Measurements from ENCODE around the gene MTMR2.

GRCh38 chr11:95888439-95888838 is 35.5 kb downstream of the MTMR2 start:
- TF ChIP-seq CTCF (IDR thresholded peaks at IDR 0.05) (no peak), POLR2A (IDR thresholded peaks at IDR 0.05) (no peak)

Data from transverse colon (tissue), 3 donors.